ENCODE measurements around the gene HLCS. TPM values are rescaled to one million over a fixed set of nuclear protein-coding genes. Genes with fewer than 3 reads are reported as not detected.

The HLCS gene
- total RNA-seq, 1 experiment from 2014 or later = 12.7 TPM

GRCh38 chr21:36923270-36923669, 43.2 kb downstream of the HLCS start:
- H2BK12ac ChIP-seq (ENCODE audit: insufficient read length, low read depth, low read length) = no peak overlapping the region
- no peak overlapping the region for H2AFZ ChIP-seq (ENCODE audit: low read length)
- Mint-ChIP-seq H3K4me3 (no peak overlapping the region), H3K9me3 (no peaks in the 10 kb centered on the region), H3K4me1 (peaks cover 2 to 6% of the 10 kb centered on the region in 2 experiments; a peak in 2 of 4 replicates), H3K27ac (no peak overlapping the region), H3K27me3 (ENCODE audit: low read depth) (no peaks in the 10 kb centered on the region), H3K36me3 (ENCODE audit: insufficient read depth in 1 of 3, low read depth in 3 of 3) (no peaks in the 10 kb centered on the region; a peak in 2 of 7 replicates)
- no peaks in the 10 kb centered on the region for H4K20me1 ChIP-seq (ENCODE audit: control insufficient read depth, insufficient read depth, insufficient read length)
- no peaks in the 10 kb centered on the region for H3K9me3 ChIP-seq (ENCODE audit: control insufficient read depth, low read depth, low read length)
- H3K4me2 ChIP-seq (ENCODE audit: insufficient read depth, insufficient read length, low read length) = no peak overlapping the region
- H3K14ac ChIP-seq (ENCODE audit: insufficient read depth, low read length) = no peak overlapping the region
- no peak overlapping the region for H2AK5ac ChIP-seq (ENCODE audit: insufficient read length, low read length)
- no peak overlapping the region for H3K18ac ChIP-seq (ENCODE audit: insufficient read length, low read depth, low read length)
- no peak overlapping the region for H3T11ph ChIP-seq (ENCODE audit: low read length)
- no peak overlapping the region for H3K23ac ChIP-seq (ENCODE audit: insufficient read length, low read depth, low read length)
- no peak for TF ChIP-seq CTCF (conservative IDR thresholded peaks at IDR 0.05)
- H4K91ac ChIP-seq (ENCODE audit: insufficient read length, low read depth, low read length) = no peak overlapping the region
- no peak overlapping the region for H3K56ac ChIP-seq (ENCODE audit: insufficient read length, low read depth, low read length)
- H2BK15ac ChIP-seq (ENCODE audit: low read depth, low read length) = no peak overlapping the region
- no peaks in the 10 kb centered on the region for H3K23me2 ChIP-seq (ENCODE audit: insufficient read length, low read depth, low read length, poor library complexity, severe bottlenecking)
- DNase-seq = no peak
- H2BK20ac ChIP-seq (ENCODE audit: low read depth, low read length, poor library complexity, severe bottlenecking) = no peak overlapping the region
- H3K79me1 ChIP-seq (ENCODE audit: insufficient read depth, low read depth, low read length, poor library complexity, severe bottlenecking) = no peaks in the 10 kb centered on the region
- H3K79me2 ChIP-seq (ENCODE audit: insufficient read depth, low read length) = no peaks in the 10 kb centered on the region
- no CpG with 5 or more reads among the region's 14 CpGs for WGBS (ENCODE audit: extremely low coverage, insufficient read length, low lambda C conversion rate)
- H3K4ac ChIP-seq (ENCODE audit: low read depth, low read length) = no peak overlapping the region
- H3K27me3 ChIP-seq (ENCODE audit: insufficient read depth, low read length) = no peaks in the 10 kb centered on the region
- H3K4me1 ChIP-seq (ENCODE audit: insufficient read depth, low read length) = no peaks in the 10 kb centered on the region
- no peak overlapping the region for H3K27ac ChIP-seq (ENCODE audit: insufficient read length, low read depth, low read length)
- H4K8ac ChIP-seq (replicated peaks; ENCODE audit: insufficient read length, low read depth, low read length) = no peak overlapping the region
- no peak overlapping the region for H3K9ac ChIP-seq (ENCODE audit: extremely low read depth, insufficient read length, low read length)
- no peak overlapping the region for H2BK120ac ChIP-seq (ENCODE audit: low read depth, low read length, poor library complexity, severe bottlenecking)
- H4K5ac ChIP-seq (ENCODE audit: insufficient read length, low read depth, low read length) = no peak overlapping the region
- H2BK5ac ChIP-seq (ENCODE audit: insufficient read length, low read length) = no peak overlapping the region

Measured in H9 (cell line).